Fibroblast of lung (primary cell): ENCODE results near the gene RAD23B.

Experiments
- CTCF ChIP-seq, 2 donors: IDR thresholded peaks in 1 of 2; conservative IDR thresholded peaks in 1 of 2; 1 replicate in 1 of 2; 2 replicates in 1 of 2; pipeline ENCODE4 v1.5.1; 2011 to 2012; ENCODE audit warnings: low read length in 2 of 2, control low read depth in 1 of 2, inconsistent platforms in 1 of 2, low read depth in 1 of 2, mild to moderate bottlenecking in 1 of 2
- EZH2 ChIP-seq: IDR thresholded peaks from 2 replicates; pipeline ENCODE4 v1.5.1; 2012; ENCODE audit warnings: low read length, control low read depth, mild to moderate bottlenecking; ENCODE audit errors: missing control alignments

- no peak for TF ChIP-seq CTCF (conservative IDR thresholded peaks at IDR 0.05 in 1 of 2, IDR thresholded peaks at IDR 0.05 in 1 of 2; ENCODE audit: low read depth in 1 of 2, low read length in 2 of 2)
- TF ChIP-seq EZH2: no peak
These were observed 54.9 kb downstream of the RAD23B start for GRCh38 chr9:107337676-107338590.
